Measurements from ENCODE around the gene SECTM1. TPM values are rescaled to one million over a fixed set of nuclear protein-coding genes. Genes with fewer than 3 reads are reported as not detected.

Gene SECTM1
- total RNA-seq, 1 donor from 2014 or later, result not detected

DNA sequence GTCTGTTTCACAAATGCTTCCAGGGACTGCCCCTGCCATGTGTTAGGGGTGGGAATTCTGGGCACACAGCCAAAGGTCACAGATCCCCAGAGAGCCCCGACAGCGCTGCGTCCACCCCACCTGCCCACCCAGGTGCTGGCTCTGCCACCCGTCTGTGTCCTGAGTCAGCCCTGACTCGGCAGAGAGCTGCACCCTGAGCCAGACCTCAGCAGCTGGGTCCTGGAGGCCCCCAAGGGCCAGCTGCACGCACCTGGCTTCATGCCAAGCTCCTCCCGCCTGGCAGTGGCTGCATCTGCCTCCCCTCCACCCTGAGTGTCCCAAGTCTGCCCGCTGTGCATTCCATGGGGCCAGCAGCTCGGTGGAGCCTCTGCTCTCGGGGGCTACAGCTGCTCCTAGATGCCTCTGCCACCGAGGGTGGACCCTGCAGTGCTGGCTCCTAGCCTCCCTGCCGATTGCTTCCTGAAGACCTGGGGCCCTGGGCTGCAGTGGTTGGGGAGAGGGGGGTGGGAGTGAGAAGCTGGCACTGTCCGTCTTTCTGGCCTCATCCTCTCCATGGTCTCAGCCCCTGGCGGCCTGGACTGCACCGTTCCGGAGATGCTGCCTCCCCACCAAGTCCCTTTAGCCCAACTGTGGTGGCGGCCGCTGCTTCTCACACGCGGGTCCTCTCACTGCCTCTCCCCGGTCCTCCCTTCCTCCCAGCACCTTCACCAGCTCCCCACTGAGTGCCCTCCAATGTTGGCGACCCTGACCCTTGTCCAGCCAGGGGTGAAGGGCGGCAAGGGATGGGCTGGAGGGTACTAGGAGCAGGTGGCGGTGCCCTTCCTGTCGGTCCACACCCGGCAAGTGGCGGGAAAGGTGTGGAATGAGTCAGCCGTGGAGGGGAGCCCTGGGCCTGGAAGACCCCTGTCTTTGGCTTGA is 3.0 kb downstream of the SECTM1 start:
- Mint-ChIP-seq H3K27me3 (ENCODE audit: low read depth) (peaks cover 63% of the 10 kb centered on the region), H3K4me3 (no peak overlapping the region), H3K4me1 (peaks cover 13% of the 10 kb centered on the region), H3K9me3 (no peaks in the 10 kb centered on the region), H3K27ac (ENCODE audit: unreplicated experiment) (no peak overlapping the region), H3K36me3 (ENCODE audit: low read depth) (no peaks in the 10 kb centered on the region)
- TF ChIP-seq, protein P1, sequence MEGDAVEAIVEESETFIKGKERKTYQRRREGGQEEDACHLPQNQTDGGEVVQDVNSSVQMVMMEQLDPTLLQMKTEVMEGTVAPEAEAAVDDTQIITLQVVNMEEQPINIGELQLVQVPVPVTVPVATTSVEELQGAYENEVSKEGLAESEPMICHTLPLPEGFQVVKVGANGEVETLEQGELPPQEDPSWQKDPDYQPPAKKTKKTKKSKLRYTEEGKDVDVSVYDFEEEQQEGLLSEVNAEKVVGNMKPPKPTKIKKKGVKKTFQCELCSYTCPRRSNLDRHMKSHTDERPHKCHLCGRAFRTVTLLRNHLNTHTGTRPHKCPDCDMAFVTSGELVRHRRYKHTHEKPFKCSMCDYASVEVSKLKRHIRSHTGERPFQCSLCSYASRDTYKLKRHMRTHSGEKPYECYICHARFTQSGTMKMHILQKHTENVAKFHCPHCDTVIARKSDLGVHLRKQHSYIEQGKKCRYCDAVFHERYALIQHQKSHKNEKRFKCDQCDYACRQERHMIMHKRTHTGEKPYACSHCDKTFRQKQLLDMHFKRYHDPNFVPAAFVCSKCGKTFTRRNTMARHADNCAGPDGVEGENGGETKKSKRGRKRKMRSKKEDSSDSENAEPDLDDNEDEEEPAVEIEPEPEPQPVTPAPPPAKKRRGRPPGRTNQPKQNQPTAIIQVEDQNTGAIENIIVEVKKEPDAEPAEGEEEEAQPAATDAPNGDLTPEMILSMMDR (conservative IDR thresholded peaks at IDR 0.05), result no peak
- no peak for DNase-seq (ENCODE audit: low read depth, low spot score)

DNA sequence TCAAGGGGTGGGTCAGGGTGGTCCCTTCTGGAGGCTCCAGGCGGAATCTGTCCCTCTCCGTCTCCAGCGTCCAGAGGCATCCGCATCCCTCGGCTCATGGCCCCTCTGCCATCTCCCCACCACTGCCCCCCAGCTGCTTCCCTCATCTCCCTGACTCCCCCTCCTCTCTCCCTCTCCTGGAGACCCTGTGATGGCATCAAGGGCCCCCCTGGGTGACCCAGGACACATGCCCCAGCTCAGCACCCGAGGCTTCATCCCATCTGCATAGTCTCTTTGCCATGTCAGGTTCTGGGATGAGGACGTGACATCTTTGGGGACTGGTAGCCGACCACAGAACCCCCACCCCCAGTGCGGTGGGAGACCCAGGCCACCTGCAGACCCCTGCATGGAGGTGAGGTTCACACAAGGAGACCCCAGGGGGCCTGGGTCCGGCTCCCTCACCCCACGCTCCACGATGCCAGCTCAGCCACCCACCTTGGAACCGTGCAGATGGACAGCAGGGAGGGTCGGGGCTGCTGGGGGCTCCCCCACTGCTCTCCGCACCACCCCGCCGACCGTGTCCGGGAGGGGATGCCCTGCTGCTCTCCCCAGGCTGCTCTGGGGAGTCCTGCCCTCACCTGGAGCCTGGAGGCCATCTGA is 3.8 kb downstream of the SECTM1 start:
- peaks cover 56% of the 10 kb centered on the region for H3K27me3 Mint-ChIP-seq (ENCODE audit: low read depth)
- no peak for DNase-seq (ENCODE audit: low read depth, low spot score)
- TF ChIP-seq, protein P1 (conservative IDR thresholded peaks at IDR 0.05), result no peak
- H3K4me1 Mint-ChIP-seq, result peaks cover 6% of the 10 kb centered on the region
- H3K9me3 Mint-ChIP-seq, result no peaks in the 10 kb centered on the region
- no peaks in the 10 kb centered on the region for H3K36me3 Mint-ChIP-seq (ENCODE audit: low read depth)
- no peak overlapping the region for H3K4me3 Mint-ChIP-seq
- H3K27ac Mint-ChIP-seq (ENCODE audit: unreplicated experiment), result no peak overlapping the region

DNA sequence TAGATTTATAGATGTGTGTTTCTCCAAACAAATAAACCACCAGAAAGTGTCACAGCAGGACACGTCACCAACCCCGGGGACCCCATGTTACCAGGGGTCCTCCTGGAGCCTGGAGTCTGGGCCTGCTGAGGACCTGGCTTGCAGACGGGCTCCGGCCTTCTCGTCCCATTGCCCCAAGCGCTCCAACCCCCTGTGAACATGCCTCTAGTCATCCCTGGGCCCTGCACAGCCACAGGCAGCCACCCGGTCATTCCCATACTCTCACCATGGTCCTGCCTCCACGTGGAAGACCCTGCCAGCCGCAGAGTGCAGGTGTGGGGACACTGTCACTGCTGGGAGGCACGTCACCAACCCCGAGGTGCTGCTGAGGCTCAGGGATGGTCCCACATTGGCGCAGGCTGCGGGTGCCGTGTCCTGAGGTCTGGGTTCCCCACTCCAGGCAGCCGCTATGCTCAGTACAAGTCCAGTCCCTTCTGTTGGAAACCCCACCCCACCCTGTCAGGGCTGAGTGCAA is 4.5 kb downstream of the SECTM1 start:
- DNase-seq (ENCODE audit: low read depth, low spot score), result no peak
- Mint-ChIP-seq H3K36me3 (ENCODE audit: low read depth) (no peaks in the 10 kb centered on the region), H3K27ac (ENCODE audit: unreplicated experiment) (no peak overlapping the region), H3K27me3 (ENCODE audit: low read depth) (peaks cover 49% of the 10 kb centered on the region), H3K4me3 (no peak overlapping the region), H3K4me1 (peaks cover 6% of the 10 kb centered on the region), H3K9me3 (no peaks in the 10 kb centered on the region)
- TF ChIP-seq, protein P1 (conservative IDR thresholded peaks at IDR 0.05), result no peak

DNA sequence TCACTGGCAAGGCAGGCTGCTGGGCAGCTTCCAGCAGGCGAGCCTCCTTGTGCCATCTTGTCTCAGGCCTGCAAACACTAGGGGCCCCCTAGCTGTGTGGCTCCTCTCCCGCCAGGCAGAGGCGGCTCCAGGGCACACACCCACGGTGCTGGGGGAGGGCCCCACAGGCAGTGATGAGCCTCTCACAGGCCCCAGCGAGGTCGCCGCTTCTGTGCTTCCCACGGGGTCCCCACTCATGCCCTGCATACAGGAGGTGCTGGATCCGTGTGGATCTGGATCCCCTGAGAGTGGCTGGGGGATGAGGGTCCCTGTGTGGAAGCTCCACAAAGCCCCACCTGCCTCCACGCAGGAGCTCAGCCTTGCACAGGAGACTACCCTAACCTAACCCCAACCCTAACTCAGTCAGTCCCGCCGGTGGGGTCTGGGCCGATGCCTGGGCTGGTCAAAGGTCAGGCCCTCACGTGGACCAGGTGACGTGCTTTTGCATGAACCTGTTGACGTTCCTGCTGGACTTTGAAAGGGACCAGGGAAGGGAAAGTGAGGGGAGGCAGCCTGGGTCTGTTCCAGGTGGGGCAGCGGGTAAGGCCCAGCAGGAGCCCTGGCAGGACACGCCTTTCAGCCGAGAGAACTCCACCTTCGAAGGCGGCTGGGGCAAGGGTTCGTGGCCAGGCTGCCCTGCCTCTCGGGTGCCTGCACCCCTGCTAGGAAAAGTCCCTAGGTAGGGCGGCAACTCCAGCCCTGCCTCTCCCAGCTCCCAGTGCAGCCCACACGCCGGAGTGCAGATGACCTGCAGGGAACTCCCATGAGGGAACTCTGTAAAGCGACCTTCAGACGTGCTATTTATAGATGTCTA is 5.2 kb downstream of the SECTM1 start:
- Mint-ChIP-seq H3K27ac (ENCODE audit: unreplicated experiment) (no peak overlapping the region), H3K4me1 (peaks cover 6% of the 10 kb centered on the region), H3K27me3 (ENCODE audit: low read depth) (peaks cover 44% of the 10 kb centered on the region), H3K4me3 (no peak overlapping the region), H3K9me3 (no peaks in the 10 kb centered on the region), H3K36me3 (ENCODE audit: low read depth) (no peaks in the 10 kb centered on the region)
- TF ChIP-seq, protein P1 (conservative IDR thresholded peaks at IDR 0.05), result no peak
- no peak for DNase-seq (ENCODE audit: low read depth, low spot score)

DNA sequence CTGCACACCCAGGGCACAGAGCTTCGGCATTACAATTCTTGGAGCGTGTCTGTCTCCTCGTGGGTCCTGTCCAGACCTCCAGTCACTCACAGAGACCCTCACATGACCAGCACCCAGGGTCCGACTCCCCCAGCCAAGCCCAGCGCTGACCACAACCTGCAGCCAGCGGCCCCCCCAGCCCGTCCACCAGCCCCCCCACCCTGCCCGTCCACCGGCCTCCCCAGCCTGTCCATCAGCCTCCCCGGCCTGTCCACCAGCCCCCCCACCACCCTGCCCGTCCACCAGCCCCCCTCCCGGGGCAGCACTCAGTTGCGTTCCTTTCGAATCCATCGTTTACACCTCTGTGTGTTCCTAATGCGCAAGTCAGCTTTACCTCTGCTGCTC is 5.8 kb downstream of the SECTM1 start:
- Mint-ChIP-seq H3K27me3 (ENCODE audit: low read depth) (peaks cover 37% of the 10 kb centered on the region), H3K27ac (ENCODE audit: unreplicated experiment) (no peak overlapping the region), H3K36me3 (ENCODE audit: low read depth) (no peaks in the 10 kb centered on the region), H3K9me3 (no peaks in the 10 kb centered on the region), H3K4me1 (peaks cover 6% of the 10 kb centered on the region), H3K4me3 (no peak overlapping the region)
- no peak for DNase-seq (ENCODE audit: low read depth, low spot score)
- TF ChIP-seq, protein P1 (conservative IDR thresholded peaks at IDR 0.05), result no peak
